Measurements from ENCODE around the gene PHF1.

Gene PHF1

DNA sequence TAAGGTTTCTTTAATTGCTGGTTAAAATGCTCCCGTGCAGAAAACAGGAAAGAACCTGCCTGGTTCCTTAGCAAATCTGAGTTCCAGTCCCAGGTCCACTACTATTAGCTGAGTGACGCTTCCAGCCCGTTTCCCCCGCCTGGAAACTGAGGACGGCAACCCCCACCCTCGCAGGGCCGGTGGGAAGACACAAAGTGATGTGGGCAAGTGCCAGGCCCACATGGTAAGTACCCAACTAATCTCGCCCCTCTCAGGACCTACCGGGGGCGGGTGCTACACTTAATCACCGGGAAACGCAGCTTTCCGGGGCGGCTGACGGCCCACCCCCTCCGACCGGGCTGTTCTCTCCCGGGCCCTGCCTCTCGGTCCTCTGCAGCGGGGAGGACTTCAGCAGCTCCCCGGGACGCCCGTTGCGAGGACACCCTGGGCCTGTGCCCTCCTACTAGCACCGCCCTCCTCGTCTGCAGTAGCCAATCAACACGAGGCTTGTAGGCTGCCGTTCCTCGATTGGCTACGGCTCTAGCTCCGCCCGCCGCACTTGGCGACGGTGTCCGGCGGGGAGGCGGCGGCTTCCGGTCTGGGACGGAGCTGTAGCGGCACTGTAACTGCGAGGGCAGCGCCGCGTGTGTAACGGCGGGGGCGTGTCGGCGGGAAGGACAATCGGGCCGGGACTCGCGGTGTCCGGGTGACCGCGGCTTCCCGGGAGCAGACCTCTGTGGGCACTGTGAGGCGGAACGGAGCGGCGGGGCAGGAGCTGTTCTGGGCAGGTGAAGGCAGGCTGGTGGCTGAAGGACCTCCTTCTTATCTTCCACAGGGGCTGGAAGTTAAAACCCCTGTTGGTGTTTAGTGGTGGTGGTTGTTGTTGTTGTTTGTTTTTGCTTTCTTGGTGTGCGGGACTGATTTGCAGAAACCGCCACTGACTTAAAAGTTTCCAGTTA is 43.5 kb downstream of the PHF1 start, which contains the start of gene ZBTB9 (continued):
- TF ChIP-seq, protein P1, sequence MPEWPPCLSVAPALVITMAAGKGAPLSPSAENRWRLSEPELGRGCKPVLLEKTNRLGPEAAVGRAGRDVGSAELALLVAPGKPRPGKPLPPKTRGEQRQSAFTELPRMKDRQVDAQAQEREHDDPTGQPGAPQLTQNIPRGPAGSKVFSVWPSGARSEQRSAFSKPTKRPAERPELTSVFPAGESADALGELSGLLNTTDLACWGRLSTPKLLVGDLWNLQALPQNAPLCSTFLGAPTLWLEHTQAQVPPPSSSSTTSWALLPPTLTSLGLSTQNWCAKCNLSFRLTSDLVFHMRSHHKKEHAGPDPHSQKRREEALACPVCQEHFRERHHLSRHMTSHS (tag by site-specific recombination; IDR thresholded peaks at IDR 0.05) = no peak
- TF ChIP-seq ZNF555 (tag by site-specific recombination; conservative IDR thresholded peaks at IDR 0.05) (no peak), BCL11B (tag by site-specific recombination; IDR thresholded peaks at IDR 0.05; ENCODE audit: low read depth) (no peak), ZIC2 (tag by site-specific recombination; IDR thresholded peaks at IDR 0.05) (peak; percentile 79), ZNF221 (tag by site-specific recombination; IDR thresholded peaks at IDR 0.05; ENCODE audit: borderline replicate concordance) (no peak), ZNF2 (tag by site-specific recombination; IDR thresholded peaks at IDR 0.05) (peak; percentile 86; the same call in 1 of the 2 replicates), IKZF3 (tag by site-specific recombination; IDR thresholded peaks at IDR 0.05) (no peak), ZNF175 (tag by site-specific recombination; IDR thresholded peaks at IDR 0.05) (no peak), ZNF157 (tag by site-specific recombination; IDR thresholded peaks at IDR 0.05) (no peak), ZNF571 (tag by site-specific recombination; IDR thresholded peaks at IDR 0.05) (no peak), ZNF23 (tag by site-specific recombination; IDR thresholded peaks at IDR 0.05; ENCODE audit: borderline replicate concordance) (no peak), ZNF341 (tag by site-specific recombination; IDR thresholded peaks at IDR 0.05; ENCODE audit: low read depth) (peak; percentile 98), ZNF623 (tag by site-specific recombination; IDR thresholded peaks at IDR 0.05) (no peak), ZNF37A (tag by site-specific recombination; IDR thresholded peaks at IDR 0.05) (no peak), ZNF133 (tag by site-specific recombination; IDR thresholded peaks at IDR 0.05) (no peak), SP3 (tag by site-specific recombination; IDR thresholded peaks at IDR 0.05) (peak; percentile 98), ZNF366 (tag by site-specific recombination; conservative IDR thresholded peaks at IDR 0.05) (no peak), ZNF624 (tag by site-specific recombination; IDR thresholded peaks at IDR 0.05) (no peak), ZNF324 (tag by site-specific recombination; IDR thresholded peaks at IDR 0.05) (no peak), EGR2 (tag by site-specific recombination; IDR thresholded peaks at IDR 0.05; ENCODE audit: low read depth) (peak; percentile 77), YY1 (tag by site-specific recombination; IDR thresholded peaks at IDR 0.05) (no peak), ZNF266 (tag by site-specific recombination; IDR thresholded peaks at IDR 0.05; ENCODE audit: low read depth) (no peak), ZFP41 (tag by site-specific recombination; IDR thresholded peaks at IDR 0.05; ENCODE audit: borderline replicate concordance) (no peak), ZBTB48 (tag by site-specific recombination; IDR thresholded peaks at IDR 0.05) (peak; percentile 63; the same call in 1 of the 2 replicates), ZNF335 (tag by site-specific recombination; conservative IDR thresholded peaks at IDR 0.05) (peak; percentile 87), SP7 (tag by site-specific recombination; IDR thresholded peaks at IDR 0.05) (peak; percentile 79), GLIS2 (tag by site-specific recombination; IDR thresholded peaks at IDR 0.05) (peak; percentile 92), ZNF433 (tag by site-specific recombination; IDR thresholded peaks at IDR 0.05; ENCODE audit: low read depth) (no peak), ZNF292 (tag by site-specific recombination; IDR thresholded peaks at IDR 0.05; ENCODE audit: borderline replicate concordance, low read depth) (no peak), FEZF1 (tag by site-specific recombination; IDR thresholded peaks at IDR 0.05) (no peak), ZNF112 (tag by site-specific recombination; IDR thresholded peaks at IDR 0.05) (no peak)
- TF ChIP-seq, protein P2, sequence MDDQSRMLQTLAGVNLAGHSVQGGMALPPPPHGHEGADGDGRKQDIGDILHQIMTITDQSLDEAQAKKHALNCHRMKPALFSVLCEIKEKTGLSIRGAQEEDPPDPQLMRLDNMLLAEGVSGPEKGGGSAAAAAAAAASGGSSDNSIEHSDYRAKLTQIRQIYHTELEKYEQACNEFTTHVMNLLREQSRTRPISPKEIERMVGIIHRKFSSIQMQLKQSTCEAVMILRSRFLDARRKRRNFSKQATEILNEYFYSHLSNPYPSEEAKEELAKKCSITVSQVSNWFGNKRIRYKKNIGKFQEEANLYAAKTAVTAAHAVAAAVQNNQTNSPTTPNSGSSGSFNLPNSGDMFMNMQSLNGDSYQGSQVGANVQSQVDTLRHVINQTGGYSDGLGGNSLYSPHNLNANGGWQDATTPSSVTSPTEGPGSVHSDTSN (CRISPR knock-in tag; IDR thresholded peaks at IDR 0.05) = peak; percentile 61; the same call in 1 of the 2 replicates
- TF ChIP-seq, protein P3, sequence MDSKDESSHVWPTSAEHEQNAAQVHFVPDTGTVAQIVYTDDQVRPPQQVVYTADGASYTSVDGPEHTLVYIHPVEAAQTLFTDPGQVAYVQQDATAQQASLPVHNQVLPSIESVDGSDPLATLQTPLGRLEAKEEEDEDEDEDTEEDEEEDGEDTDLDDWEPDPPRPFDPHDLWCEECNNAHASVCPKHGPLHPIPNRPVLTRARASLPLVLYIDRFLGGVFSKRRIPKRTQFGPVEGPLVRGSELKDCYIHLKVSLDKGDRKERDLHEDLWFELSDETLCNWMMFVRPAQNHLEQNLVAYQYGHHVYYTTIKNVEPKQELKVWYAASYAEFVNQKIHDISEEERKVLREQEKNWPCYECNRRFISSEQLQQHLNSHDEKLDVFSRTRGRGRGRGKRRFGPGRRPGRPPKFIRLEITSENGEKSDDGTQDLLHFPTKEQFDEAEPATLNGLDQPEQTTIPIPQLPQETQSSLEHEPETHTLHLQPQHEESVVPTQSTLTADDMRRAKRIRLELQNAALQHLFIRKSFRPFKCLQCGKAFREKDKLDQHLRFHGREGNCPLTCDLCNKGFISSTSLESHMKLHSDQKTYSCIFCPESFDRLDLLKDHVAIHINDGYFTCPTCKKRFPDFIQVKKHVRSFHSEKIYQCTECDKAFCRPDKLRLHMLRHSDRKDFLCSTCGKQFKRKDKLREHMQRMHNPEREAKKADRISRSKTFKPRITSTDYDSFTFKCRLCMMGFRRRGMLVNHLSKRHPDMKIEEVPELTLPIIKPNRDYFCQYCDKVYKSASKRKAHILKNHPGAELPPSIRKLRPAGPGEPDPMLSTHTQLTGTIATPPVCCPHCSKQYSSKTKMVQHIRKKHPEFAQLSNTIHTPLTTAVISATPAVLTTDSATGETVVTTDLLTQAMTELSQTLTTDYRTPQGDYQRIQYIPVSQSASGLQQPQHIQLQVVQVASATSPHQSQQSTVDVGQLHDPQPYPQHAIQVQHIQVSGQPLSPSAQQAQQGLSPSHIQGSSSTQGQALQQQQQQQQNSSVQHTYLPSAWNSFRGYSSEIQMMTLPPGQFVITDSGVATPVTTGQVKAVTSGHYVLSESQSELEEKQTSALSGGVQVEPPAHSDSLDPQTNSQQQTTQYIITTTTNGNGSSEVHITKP (tag by site-specific recombination; IDR thresholded peaks at IDR 0.05) = peak; percentile 73; the same call in 1 of the 2 replicates
- TF ChIP-seq, protein P4, sequence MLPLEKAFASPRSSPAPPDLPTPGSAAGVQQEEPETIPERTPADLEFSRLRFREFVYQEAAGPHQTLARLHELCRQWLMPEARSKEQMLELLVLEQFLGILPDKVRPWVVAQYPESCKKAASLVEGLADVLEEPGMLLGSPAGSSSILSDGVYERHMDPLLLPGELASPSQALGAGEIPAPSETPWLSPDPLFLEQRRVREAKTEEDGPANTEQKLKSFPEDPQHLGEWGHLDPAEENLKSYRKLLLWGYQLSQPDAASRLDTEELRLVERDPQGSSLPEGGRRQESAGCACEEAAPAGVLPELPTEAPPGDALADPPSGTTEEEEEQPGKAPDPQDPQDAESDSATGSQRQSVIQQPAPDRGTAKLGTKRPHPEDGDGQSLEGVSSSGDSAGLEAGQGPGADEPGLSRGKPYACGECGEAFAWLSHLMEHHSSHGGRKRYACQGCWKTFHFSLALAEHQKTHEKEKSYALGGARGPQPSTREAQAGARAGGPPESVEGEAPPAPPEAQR (tag by site-specific recombination; IDR thresholded peaks at IDR 0.05) = no peak
